GM19328 (cell line): ENCODE results near the gene ZSWIM4.
A peak's percentile ranks its signal among the peaks of the same experiment; 100 is the strongest.
"Not testable (repeated sequence)": the region's sequence is repeated elsewhere in the genome, so short reads cannot be mapped to it uniquely, and the experiment has no call there.

Source experiments
- ATAC-seq: cut with Tn5 transposase; IDR thresholded peaks from one replicate; pipeline ENCODE4 v1.9.1; 2021; ENCODE audit warnings: mild to moderate bottlenecking, moderate library complexity; ENCODE audit not compliant: unreplicated experiment

ZSWIM4 gene

DNA sequence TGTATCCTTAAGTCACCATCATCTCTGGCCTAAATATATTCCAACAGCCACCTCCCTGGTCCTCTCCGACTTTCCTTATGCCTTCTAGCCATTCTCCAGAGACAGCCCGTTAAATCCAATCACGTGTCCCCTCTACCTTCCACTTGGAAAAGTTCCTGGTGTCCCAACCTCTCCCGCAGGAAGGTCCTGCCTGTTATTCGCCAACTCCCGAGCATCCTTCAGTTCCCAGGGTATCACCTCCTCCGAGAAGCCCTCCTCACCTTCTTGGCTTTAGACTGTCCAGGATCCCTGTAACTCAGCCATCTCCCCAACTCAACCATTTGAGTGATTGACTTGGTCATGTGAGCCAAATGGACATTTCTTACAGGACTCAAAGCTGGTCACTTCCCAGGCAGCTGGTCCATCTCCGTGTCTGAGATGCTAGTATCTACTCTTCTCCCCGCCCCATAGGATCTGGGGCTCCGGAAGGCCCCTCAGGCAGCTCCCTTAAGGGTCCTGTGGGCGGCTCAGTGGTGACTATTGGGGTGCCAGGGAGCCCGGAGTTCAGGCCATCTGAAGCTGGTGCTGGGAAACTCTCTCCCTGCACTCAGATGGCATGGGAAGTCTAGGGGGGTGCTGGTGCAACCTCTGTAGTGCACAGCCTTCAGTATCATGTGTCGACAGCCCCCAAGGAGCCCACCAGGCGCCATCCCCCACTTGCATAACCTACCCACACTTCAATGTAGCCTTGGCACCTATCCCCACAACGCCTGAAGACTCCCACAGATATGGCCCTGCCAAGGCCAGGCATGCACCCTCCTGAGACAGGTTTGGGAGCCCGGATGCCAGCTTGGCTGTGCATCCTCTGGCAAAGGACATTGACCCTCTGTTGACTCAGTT is 53.8 kb downstream of the ZSWIM4 start:
- no peak for ATAC-seq

DNA sequence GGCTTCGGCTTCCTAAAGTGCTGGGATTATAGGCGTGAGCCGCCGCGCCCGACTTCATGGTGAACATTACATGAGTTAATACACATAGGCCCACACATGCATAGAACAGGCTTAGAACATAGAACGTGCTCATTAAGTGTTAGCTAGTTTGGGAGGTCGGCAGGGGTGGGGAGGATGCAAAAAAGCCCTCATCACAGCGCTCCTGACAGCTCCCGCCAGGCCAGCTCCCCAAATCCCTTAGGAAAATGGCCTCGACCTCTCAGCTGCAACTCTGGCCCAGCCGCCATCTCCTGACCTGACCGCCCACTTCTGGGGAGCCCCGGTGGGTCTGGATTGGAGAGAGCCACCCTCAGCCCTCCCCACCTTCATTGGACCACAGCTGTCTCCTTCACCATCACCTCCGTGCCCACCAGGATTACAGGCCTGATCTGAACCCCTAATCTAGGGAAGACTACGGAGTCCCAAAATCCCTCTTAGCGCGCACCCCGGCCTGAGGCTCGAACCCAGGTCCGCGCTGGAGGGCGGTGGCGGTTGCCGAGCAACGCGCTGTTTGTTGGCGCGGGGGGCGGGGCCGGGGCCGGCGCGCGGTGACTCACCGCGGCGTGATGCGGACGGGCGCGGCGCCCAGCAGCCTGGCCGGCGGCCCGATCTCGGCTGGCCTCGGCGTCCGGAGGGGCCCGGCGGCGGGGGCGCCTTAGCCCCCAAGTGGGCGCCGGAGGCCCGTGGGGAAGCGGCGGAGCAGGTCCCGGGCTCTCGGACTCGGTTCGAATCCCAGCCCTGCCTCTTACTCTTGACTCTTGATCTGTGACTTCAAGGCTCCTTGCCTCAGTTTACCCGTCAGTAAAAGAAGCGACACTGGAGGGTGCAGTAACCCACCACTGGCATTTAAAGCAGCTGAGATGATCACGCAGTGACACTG is 55.0 kb downstream of the ZSWIM4 start:
- no peak for ATAC-seq

- no peak for ATAC-seq
These were observed 55.9 kb downstream of the ZSWIM4 start for GRCh38 chr19:13850910-13851733.

GRCh38 chr19:13851734-13852114 is 56.5 kb downstream of the ZSWIM4 start:
- not testable (repeated sequence) for ATAC-seq

DNA sequence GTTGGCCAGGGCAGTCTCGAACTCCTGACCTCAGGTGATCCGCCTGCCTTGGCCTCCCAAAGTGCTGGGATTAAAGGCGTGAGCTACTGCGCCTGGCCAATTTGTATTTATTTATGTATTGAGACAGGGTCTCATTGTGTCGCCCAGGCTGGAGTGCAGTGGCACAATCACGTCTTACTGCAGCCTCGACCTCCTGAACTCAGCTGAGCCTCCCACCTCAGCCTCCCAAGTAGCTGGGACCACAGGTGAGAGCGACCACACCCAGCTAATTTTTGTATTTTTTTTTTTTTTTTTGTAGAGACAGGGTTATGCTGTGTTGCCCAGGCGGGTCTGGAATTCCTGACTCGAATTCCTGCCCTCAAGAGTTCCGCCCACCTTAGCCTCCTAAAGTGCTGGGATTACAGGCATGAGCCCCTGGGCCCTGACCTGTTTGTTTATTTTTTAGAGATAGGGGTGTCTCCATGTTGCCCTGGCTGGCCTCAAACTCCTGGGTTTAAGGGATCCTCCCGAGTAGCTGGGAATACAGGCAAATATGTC is 57.0 kb downstream of the ZSWIM4 start:
- ATAC-seq, result not testable (repeated sequence)

GRCh38 chr19:13856497-13856896 is 61.3 kb downstream of the ZSWIM4 start:
- no peak for ATAC-seq

- no peak for ATAC-seq
These were observed 64.2 kb downstream of the ZSWIM4 start for GRCh38 chr19:13859361-13859880.

DNA sequence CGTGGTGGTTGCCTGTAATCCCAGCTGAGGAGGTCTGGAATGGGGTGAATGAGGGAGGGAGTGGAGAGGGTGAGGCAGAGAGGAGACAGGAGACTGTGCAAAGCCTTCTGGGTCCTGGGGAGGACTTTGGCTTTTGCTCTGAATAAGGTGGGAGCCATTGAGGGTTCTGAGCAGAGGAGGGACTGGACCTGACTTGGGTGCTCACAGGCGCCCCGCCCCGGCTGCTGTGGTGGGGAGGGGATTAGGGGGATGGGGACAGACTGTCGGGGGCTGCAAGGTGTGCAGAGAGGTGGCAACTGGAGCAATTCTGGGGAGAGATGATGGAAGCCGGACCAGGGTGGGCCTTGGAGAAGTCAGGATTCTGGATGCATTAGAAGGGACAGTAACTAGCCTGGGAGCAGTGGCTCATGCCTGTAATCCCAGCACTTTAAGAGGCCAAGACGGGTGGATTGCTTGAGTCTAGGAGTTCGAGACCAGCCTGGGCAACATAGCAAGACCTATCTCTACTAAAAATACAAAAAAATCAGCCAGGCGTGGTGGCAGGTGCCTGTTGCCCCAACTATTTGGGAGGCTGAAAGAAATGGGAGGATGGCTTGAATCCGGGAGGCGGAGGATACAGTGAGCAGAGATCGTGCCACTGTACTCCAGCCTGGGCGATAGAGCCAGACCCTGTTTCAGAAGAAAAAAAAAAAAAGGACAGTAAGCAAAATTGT is 65.6 kb downstream of the ZSWIM4 start:
- no peak for ATAC-seq

- no peak for ATAC-seq
These were observed 66.1 kb downstream of the ZSWIM4 start for GRCh38 chr19:13861392-13861713.

DNA sequence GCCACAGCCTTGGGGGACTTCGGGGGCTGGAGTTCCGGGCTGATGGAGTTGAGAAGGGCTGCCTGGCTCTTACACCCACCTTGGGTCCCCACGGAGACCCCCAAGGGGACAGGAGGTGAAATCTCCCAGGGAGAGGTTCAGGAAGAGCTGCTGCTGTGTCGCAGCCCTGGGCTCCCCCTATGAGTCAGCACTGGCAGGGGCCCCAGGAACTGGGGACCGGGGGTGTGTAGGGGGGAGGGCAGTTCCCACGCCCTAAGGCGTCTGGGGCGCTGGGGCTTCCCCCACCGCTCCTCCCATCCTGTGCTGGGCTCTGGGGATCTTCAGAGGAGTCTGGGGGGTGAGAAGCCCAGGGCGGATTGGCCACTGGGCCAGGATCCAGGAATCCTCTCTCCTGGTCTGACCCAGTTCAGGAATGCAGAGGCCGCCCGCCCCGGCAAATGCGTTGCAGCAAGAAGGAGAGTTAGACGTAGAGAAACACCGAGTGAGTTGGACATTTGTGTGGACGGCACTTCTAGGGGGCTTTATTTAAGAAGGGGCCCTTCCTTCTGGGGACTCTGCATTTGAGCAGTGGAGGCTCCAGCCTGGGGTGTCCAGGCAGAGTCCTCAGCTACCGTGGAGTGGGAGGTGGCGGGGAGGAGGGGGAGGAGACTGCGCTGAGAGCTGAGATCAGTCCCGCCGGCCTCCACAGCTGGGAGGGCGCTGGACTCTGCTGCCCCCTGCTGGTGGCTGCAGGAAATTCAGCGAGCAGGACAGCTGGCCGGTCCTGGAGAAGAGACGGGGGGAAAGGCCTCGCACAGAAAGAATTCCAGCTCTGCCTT is 66.7 kb downstream of the ZSWIM4 start:
- ATAC-seq, result peak; percentile 65

DNA sequence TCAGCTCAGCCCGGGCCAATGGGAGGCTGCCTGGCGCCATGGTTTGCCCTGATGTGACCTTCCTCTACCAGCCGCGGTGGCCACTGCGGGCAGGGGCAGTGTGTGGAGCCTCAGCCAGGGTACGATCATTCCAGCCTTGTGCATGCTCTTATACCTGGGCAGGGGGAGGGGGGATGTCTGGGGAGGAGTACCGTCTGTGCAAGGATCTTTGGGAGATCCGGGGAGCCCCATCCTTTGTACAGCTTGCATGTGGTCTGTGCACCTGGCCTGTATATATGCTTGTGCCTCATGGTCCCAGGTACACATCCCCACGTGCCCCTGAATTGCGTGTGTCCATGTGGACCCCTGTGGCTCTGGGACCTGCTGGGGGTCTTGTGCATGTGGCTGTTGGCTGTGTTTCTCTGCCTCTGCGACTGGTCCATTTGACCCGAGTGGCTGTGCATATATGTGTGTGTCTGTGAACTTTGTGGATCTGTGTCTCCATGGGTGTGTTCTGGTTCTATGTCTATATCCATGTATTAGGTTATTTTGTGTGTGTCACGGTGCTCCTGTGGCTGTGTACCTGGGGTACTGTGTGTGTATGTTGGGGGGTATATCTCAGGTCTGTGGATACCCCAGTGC is 68.9 kb downstream of the ZSWIM4 start:
- ATAC-seq, result no peak

GRCh38 chr19:13864667-13865570 is 69.7 kb downstream of the ZSWIM4 start:
- ATAC-seq, result no peak

- no peak for ATAC-seq
These were observed 70.6 kb downstream of the ZSWIM4 start for GRCh38 chr19:13865571-13866462.

DNA sequence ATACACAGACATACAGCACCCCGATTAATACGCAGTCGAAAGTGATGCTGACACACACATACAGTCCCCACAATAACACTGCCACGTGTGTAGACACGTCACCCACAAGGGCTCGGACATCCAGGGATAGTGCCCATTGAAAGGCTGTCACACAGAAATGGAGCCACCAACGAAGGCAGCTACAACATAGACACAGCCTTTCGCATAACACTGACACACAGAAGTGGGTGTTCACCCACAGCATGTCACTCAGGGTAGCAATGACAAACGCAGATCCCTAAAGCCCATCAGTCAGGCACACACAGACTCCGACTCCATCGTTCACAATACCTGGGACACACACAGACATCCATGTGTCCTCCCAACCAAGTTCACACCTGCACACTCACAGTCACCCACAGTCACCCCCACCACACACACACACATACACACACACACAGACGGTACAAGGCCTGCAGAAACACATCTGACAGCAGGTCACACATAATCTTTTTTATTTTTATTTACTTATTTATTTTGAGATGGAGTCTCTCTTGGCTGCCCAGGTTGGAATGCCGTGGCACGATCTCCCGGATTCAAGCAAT is 71.3 kb downstream of the ZSWIM4 start:
- no peak for ATAC-seq

- no peak for ATAC-seq
These were observed 73.4 kb downstream of the ZSWIM4 start for GRCh38 chr19:13868663-13869062.

DNA sequence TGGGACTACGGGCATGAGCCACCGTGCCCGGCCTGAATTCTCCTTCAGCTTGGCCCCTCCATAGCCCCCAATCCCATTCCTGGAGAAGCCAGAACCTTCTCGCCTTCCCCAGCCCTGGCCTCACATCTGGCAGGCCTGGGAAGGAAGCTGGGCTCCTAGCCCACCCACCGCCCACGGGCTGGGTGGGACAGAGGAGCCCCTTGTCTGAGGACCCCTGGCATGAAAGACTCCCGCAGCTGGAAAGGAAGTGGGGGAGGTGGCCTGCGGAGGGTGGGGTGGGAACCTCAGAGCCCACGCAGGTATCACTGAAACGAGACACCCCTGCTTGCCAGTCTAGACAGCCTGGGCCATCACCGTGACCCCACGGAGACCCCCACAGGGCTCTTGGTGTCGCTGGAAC is 74.0 kb downstream of the ZSWIM4 start:
- no peak for ATAC-seq
